ENCODE measurements around the gene NR2C2.
"Not testable (repeated sequence)": the region's sequence is repeated elsewhere in the genome, so short reads cannot be mapped to it uniquely, and the experiment has no call there.

Gene NR2C2

GRCh38 chr3:14947100-14947885 lies at the start of gene NR2C2:
TSS of gene NR2C2 (plus strand) at chr3:14947583. CDS start at chr3:15003915, 56,332 bp downstream.
- DNase-seq (ENCODE audit: low spot score): peak; percentile 90

- no peak for DNase-seq (ENCODE audit: low spot score)
Measured at GRCh38 chr3:14898929-14899328, 48.5 kb upstream of the NR2C2 start.

GRCh38 chr3:14899993-14900618 lies 47.3 kb upstream of the NR2C2 start:
- DNase-seq (ENCODE audit: low spot score): peak; percentile 30

GRCh38 chr3:14900881-14901873 lies 46.2 kb upstream of the NR2C2 start:
- peak; percentile 31 for DNase-seq (ENCODE audit: low spot score)

- peak; percentile 84 for DNase-seq (ENCODE audit: low spot score)
Measured at GRCh38 chr3:14902719-14903118, 44.7 kb upstream of the NR2C2 start.

GRCh38 chr3:14903501-14903900 lies 43.9 kb upstream of the NR2C2 start:
- DNase-seq (ENCODE audit: low spot score): not testable (repeated sequence)

GRCh38 chr3:14905055-14905657 lies 42.2 kb upstream of the NR2C2 start:
- DNase-seq (ENCODE audit: low spot score): no peak

GRCh38 chr3:14906355-14906971 lies 40.9 kb upstream of the NR2C2 start:
- no peak for DNase-seq (ENCODE audit: low spot score)

GRCh38 chr3:14907043-14907966 lies 40.1 kb upstream of the NR2C2 start:
- DNase-seq (ENCODE audit: low spot score): no peak

- no peak for DNase-seq (ENCODE audit: low spot score)
Measured at GRCh38 chr3:14909250-14909649, 38.1 kb upstream of the NR2C2 start.

- DNase-seq (ENCODE audit: low spot score): no peak
Measured at GRCh38 chr3:14911651-14912050, 35.7 kb upstream of the NR2C2 start.

GRCh38 chr3:14913071-14913925 lies 34.1 kb upstream of the NR2C2 start:
- DNase-seq (ENCODE audit: low spot score): no peak

- DNase-seq (ENCODE audit: low spot score): no peak
Measured at GRCh38 chr3:14913926-14914778, 33.2 kb upstream of the NR2C2 start.

GRCh38 chr3:14914779-14915117 lies 32.6 kb upstream of the NR2C2 start:
- DNase-seq (ENCODE audit: low spot score): no peak

- DNase-seq (ENCODE audit: low spot score): no peak
Measured at GRCh38 chr3:14915636-14916222, 31.7 kb upstream of the NR2C2 start.

GRCh38 chr3:14918356-14918860 lies 29.0 kb upstream of the NR2C2 start:
- DNase-seq (ENCODE audit: low spot score): no peak

- no peak for DNase-seq (ENCODE audit: low spot score)
Measured at GRCh38 chr3:14920536-14920935, 26.8 kb upstream of the NR2C2 start.
